Posterior cingulate gyrus (tissue), 11 donors: ENCODE results near the gene OTOS.
A peak's percentile ranks its signal among the peaks of the same experiment; 100 is the strongest.

Experiments used
- DNase-seq, 10 donors: peaks; one replicate each; pipeline versions ENCODE4 v3.0.0 to v3.0.0-alpha.2; 2020 to 2021; ENCODE audit warnings: mixed read lengths in 3 of 10
- intact Hi-C: fragments of 100-400 bp; cut with DNase I; formaldehyde crosslinking; loops from one replicate; pipeline ENCODE4 v1.15.1; 2023

The OTOS gene

DNA sequence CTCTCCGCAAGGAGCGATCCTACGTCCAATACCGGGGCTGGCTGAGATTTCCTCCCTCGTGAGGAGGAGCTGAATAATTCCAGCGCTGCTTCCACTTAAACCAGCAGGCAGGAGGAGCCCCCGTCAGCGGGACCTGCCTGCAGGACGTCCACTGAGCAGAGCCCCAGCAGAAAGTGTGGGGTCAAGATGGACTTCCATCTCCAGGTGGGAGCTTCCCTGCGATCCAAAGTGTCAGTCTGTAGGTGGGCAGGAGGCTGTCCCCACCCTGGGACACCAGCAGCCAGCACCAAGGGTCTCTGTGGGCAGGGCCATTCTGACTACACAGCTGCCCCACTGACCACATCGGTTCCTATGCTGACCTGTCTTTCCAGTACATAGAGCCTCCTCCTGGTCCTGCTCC is 462 bp upstream of the OTOS start:
- intact Hi-C loops: no loop called here
- DNase-seq: peak in 4 of 10 donors; percentile 9 to 69 (median 63)

DNA sequence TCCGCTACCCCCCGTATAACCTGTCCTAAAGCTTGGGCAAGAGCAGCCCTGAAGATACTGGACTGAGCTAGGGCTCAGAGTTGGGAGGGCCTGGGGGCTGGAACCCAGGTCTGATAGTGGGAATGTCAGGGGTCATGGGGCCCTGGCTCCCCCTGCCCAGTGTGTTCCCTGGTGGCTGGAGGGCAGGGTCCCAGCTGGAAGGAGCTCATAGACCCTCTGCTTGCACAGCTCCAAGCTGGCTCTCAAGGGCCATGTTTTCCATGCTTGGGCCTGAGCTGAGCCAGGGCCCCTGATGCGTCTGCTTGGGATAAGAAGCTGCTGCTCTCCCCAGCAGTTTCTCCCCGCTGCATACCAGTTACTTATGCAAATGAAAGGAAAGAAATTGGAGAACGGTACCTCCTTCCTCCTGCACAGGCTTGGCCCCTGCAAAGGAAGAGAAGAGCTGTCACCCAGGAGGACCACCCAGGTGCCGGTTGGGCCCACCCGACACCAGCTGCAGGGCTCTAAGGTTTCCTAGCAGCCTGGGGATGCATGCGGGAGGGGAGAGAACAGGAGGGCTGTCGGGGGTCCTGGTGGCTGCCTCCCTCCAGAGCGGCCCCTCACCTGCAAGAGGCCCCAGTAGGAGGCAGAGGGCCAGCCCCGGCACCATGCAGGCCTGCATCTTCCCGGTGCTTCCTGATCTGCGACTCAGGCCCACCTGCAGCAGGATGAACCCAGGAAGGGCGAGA is 628 bp downstream of the OTOS start:
- peak in 4 of 10 donors; percentile 2 to 63 (median 54) for DNase-seq
- intact Hi-C loops: loop anchor here (5.0 kb wide), 1 partner anchor 118 kb away; no protein-coding TSS in a partner anchor

DNA sequence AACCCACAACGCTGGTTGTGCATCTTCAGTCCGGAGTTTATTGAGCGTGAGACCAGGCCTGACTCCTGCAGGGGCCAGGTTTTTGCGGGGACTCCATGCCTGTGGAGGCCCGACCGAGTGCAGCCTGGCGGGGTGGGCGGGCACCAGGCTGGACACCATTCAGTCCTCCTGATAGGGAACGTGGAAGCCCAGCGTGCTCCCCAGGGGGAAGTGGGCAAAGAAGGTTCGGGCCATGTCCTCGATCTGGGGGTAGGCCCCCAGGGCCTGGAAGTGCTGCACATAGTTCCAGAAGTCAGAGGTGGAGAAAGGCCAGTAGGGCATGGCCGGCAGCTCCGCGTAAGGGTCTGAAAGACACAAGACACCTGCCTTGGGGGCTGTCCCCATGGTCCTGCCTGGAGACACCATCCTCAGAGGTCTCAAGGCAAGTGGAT is 1.4 kb downstream of the OTOS start:
- DNase-seq: peak in 4 of 10 donors; percentile 10 to 77 (median 68)
- intact Hi-C loops: loop anchor here (5.0 kb wide), 1 partner anchor 117 kb away; no protein-coding TSS in a partner anchor

DNA sequence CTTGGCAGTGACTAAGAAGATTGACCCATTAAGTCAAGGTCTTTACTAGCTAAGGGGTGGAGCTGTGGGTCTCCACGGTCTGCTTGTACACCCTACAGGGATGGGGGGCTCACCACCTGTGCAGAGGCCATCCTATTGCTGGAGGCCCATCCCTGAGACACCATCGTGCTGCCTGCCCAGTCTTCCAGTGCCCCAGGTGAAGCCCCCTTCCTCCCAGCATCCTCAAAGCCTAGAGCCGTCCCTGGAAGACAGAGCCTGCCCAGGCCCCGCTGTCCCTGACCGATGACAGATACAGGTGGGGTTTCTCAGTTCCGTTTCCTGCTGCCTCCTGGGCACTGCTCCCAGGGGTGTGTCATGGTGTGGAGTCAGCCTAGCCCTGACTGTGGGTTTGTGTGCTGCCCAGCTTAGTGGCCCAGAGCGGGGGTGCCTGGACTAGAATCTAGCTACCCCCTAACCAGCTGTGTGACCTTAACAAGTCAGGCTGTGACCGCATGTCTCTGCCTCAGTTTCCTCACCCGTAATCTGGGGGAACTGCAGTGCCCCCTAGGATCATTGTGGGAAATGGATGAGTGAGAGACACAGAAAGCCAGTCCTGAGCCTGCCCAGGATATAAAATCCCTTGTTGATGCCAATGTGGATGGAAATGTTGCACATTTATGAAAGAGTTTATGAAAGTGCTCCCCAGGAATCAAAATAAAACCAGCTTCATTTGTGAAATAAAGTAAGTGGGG is 2.0 kb downstream of the OTOS start:
- intact Hi-C loops: loop anchor here (5.0 kb wide), 1 partner anchor 116 kb away; no protein-coding TSS in a partner anchor
- DNase-seq: peak in 3 of 10 donors; percentile 35 to 57 (median 57)

DNA sequence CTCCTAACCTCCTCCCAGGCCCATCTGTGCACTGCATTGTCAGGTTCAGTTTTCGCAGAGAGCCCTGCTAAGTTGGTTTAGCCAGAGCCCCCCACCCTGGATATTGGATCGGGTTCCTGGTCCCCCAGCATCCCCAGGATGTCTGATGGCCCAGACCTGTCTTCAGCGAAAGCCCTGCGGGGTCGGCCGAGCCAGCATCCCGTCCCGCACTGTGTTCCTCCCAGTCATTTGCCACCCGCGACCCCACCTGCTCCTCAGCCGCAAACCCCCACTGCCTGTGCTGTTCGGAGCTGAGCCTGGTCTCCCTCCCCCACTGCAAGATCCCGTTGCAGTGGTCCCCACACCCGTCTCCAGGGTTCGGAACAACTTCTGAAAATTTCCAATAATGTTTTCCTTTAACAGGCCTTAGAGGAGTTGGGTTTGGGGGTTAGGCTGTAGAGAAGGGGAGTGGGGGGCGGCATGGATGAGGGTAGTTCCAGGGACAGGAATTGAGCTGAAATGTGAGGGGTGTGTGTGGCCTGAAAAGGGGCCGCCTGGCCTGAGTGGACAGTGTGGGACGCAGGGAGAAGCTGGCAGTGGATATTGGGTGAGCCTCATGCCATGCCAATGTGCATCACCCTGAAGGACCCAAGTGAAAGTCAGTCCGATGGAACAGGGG is 2.7 kb downstream of the OTOS start:
- peak in 3 of 10 donors; percentile 54 to 81 (median 66) for DNase-seq
- intact Hi-C loops: loop anchor here (5.0 kb wide), 1 partner anchor 115 kb away; no protein-coding TSS in a partner anchor

DNA sequence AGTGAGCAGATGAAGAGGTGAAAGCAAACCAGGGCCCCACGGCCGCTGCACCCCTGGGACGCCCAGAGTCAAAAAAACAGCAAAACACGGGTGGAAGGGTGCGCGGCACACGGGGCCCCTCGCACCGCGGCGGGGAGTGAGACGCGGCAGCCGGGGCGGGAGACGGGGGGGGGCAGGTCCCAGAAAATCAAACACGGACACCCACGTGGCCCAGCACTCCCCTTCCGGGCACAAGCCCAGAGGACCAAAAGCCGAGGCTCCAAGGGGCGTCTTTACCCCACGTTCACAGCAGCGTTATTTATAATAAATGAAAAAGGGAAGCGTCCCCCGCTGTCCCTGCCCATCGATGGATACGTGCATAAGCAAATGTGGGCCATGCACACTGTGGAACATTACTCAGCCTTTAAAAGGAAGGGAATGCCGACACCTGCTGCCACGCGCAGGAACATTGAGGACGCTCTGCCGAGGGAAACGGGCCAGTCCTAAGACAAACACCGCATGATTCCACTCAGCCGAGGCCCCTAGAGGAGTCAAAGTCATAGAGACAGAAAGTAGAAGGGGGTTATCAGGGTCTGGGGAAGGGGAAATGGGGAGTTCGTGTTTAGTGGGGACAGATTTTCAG is 3.7 kb downstream of the OTOS start:
- intact Hi-C loops: loop anchor here (5.0 kb wide), 1 partner anchor 114 kb away; no protein-coding TSS in a partner anchor
- DNase-seq: peak in 3 of 10 donors; percentile 69 to 74 (median 74)

DNA sequence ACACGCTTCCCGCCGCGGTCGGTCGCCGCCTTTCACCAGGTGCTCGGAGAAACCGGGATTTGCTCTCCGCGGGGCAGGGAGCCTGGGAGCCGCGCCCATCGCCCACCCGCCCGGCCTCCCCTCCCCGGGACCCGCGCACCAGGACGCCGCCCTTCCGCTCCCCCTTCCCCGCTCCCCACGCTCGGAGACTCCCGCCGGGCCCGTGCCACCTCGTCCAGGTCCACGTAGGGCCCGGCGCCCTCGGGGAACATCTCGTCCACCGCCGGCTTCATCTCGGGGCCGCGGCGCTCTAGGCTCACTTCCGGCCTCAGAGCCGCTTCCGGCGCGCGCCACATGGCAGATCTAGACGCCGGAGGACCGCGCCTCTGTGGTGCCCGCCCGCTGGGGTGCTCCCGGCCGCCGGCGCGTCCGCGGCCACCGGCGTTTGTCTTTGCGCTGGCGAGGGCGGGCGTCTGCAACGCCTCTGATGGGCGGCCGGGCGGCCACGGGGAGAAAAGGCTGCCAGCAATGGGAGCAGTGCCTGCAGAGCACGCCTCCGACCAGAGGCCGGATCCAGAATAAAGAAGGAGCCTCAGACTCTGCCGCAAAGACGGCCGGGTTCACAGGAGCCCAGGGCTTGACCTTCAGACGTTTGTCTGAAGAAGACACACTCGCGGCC is 4.3 kb downstream of the OTOS start, which contains the start of gene COPS9:
TSS of gene COPS9 (minus strand) at position 293 of the 658 bp plus-strand sequence. CDS start at position 272, 21 bp downstream.
- DNase-seq: peak; percentile 72 to 98 (median 88)
- intact Hi-C loops: loop anchor here (5.0 kb wide), 1 partner anchor 114 kb away; no protein-coding TSS in a partner anchor

DNA sequence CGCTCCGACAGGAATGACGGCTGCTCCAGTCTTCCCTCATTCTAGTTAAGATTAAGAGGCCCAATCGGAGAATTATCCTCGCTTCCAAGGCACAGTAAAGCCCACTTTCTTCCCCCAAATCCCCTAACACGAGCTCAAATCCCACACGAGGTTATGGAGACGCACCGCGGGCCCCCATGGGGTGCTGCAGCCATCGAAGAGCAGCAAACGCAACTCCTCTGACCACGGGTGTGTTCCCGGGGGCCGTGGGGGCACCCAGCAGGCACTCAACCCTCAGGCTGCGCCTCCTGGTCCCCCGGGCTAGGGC is 4.8 kb downstream of the OTOS start:
- DNase-seq: no peak
- intact Hi-C loops: loop anchor here (5.0 kb wide), 1 partner anchor 113 kb away; no protein-coding TSS in a partner anchor

DNA sequence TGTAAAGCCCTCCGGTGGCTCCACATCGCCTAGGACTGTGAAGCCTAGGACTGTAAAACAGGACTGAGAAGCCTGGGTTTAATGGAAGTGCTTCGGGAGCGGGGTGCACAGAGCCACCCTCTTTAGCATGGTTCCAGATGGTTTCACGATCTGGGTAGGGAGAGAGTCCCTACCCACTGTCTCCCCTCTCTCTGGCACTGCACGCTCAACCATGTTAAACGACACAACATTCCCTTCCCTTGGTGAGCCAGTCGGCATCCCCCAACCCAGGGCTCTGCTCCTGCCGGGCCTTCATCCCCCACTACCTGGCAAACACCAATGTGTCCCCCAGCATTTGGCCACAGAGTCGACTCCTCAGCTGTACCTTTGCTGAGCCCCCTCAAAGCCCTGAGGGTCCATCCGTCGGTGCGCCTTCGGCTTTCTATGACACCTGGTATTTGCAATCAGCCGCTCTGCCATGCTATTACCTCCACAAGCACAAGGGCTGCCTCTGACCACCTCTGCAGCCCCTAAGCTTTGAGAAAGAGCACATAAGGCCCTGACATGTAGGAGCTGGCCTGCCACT is 5.4 kb downstream of the OTOS start:
- intact Hi-C loops: loop anchor here (5.0 kb wide), 1 partner anchor 113 kb away; no protein-coding TSS in a partner anchor

DNA sequence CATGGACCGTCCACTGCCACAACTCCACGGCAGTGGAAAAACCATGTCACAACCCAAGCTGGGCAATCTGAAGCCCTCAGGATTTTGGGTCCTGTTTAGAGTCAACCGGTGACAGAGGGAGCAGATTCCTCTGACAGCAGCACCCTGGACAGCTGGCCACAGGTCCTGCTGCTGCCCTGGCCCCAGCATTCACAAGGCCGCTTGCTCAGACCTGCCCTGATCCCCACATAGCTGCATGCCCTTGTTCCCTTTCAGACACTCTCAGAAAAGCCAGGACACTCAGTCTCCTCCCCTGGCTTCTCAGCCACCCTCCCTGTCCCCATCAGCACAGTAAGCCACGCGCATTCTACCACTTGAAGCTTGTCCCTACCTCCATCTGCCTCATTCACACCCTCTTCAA is 6.0 kb downstream of the OTOS start:
- intact Hi-C loops: no loop called here
- DNase-seq: no peak

More for the DNA sequence above, 5.4 kb downstream of the OTOS start:
- DNase-seq: peak in 1 of 10 donors; percentile 79

DNA sequence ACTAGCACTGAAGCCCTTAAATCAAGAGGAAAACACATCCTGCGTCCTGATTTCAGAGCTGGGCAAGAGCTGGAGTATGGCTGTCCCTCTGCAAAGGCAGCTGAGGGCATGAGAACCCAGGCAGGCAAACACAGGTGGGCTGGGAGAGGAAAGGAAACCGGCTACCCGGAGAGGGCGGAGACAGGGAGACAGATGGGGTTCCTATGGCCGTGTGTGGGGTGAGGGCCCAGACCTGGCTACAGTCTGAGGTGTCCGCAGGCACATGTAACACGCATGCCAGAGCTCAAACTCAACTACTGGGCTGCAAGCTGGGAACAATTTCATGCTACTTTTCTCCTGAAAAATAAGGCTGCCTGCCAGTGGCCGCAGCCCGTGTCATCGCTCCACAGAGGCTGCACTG is 7.1 kb downstream of the OTOS start:
- intact Hi-C loops: no loop called here
- peak in 1 of 10 donors; percentile 70 for DNase-seq

DNA sequence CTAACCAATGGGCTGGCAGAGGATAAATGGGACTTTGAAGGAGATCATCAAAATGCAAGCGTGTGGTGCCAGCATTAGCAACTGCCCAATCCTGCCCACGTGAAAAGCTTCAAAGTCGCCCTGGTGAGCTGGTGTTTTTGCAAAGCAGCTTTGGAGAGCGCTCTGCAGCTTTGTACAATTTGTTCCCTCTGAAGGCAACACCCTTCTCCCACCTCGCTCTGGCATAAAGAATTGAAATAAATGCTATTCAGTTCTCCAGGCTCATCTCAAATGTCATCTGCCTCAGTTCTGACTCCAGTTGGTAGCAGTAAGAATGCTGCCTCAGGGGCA is 7.8 kb downstream of the OTOS start:
- DNase-seq: peak in 7 of 10 donors; percentile 45 to 89 (median 64)
- intact Hi-C loops: no loop called here

DNA sequence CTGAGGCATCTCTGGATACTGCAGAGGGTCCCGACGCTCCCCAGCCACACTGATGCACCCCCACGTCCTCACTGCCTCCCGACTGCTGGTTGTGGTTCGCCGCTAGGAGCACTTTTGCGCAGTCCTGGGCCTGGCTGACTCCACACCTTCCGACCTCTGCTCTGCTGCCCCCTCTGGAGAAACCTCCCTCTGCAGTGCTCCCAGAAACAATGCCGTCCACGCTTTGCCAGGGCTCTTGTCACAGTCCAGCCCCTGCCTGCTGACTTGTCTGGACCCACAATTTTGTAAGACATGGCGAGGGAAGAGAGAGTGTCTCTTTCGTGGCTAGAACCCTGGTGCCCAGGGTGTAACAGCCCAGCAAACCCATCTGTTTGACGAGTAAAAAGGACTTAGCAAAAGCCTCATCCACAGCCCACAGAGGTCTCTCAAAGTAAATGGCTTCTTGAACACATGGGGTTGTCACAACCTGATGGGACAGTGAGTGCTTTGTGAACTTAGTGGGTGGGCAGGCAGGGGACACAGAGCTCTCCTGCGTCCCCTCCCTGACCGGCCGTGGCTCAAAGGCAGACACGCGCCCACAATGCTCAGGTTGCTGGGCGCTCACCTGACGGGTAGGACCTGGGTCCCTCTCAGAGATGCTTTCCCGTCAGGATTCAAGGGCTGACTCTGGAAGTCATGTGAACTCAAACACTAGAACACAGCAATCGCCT is 8.4 kb downstream of the OTOS start:
- intact Hi-C loops: no loop called here
- DNase-seq: peak in 4 of 10 donors; percentile 15 to 73 (median 36)

DNA sequence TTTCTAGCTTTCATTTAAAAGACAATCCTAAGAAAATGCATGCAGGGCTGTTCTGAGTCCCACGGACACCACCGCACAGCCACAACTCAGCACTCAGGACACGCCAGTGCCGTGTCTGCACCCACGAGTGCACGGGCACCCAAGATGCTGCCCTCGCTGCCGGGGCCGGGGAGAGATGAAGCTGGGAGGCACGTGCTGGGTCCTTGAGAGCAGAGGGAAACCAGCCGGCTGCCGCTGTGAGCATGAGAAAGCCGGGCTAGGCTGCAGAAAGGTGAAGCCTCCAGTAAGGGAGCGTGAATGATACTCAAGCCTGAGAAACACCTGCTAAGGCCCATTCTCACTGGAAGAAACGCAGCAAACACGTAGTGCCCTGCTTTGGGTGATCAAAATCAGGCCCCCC is 9.2 kb downstream of the OTOS start:
- peak in 4 of 10 donors; percentile 7 to 68 (median 36) for DNase-seq
- intact Hi-C loops: no loop called here

DNA sequence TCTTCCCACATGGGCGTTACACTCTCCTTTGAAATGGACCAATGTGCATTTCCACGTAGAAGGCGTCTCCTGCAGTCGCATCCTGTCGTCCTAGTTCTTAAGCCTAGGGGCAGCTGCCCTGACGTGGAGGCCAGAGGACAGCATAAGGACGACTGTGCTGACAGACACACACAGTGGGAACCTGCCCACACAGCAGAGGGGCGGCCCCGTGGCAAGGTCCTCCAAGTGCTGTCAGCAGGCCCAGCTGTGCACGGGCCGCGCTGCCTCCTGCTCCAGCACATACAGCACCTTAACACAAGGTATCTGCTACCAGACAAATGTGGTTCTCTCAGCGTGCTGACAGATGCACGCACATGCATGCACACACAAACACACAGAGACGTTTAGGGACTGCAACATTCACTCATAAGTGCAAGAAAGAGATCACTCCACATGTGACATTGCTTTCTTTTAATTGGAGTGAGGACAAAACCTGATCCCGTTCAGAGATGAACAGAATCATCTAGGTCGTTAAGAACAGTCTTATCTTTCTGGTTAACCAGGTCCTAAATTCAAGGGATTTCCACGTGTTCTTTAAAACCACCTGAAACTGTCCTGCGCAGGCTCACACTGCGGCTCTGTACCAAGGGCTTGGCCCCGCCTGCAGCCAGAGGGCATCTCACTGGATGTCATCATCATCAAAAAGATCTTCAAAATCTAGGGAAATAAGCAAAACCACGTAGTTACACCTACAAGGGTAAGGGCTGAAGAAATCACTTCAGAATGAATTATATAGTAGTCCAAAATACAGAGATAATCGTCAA is 9.9 kb downstream of the OTOS start:
- intact Hi-C loops: no loop called here
- peak in 4 of 10 donors; percentile 3 to 72 (median 31) for DNase-seq

DNA sequence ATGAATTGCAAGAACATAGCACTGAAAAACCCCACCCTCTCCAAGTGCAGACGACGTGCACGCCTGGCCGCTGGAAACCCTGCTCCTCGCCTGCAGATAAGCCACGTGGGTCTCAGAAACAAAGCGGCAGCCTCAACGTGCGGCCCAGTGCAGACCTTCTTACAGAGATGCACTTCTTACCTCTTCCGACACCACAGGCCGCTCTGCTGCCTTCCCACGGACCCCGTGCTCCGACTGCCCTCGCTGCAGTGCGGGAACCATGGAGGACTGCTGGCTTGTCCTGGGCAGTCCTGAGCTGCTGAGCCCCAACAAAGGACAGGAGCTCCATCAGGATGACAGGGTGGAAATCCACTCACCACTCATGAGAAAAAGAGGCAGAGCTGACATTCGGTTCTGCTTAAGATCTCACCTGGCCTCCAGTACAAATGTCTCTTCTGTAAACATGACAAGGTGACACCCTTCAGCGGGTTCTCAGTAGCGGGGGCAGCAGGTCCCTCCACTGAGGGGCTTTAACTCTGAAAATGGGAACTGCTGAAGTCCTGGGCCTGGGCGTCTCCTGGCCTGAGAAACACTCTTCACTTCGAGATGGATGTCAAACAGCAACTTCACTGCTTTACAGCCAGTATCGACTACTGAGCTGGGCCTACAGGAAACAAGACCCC is 10.6 kb downstream of the OTOS start:
- intact Hi-C loops: no loop called here
- peak in 4 of 10 donors; percentile 5 to 68 (median 44) for DNase-seq

DNA sequence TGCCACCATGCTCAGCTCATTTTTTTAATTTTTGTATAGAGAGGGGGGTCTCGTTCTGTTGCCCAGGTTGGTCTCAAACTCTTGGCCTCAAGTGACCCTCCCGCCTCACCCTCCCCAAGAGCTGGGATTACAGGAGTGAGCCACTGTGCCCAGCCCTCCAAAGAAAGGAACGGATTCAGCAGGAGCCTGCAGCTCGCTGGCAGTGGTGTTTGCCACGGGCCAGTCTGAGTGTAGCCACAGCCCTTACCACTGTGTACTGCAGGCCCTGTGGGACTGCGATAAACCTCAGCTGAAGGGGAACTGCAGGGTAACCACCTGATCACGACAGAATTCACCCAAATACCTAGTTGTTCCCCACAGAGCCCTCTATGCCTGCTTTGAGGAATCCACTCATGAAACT is 11.1 kb downstream of the OTOS start:
- intact Hi-C loops: no loop called here
- DNase-seq: peak in 1 of 10 donors; percentile 53
